GM23338 (cell line): ENCODE measurements around the gene PARD3.
"Not testable (repeated sequence)": the region's sequence is repeated elsewhere in the genome, so short reads cannot be mapped to it uniquely, and the experiment has no call there.

Experiments
- CTCF ChIP-seq, 2 experiments: fragments of 200-600 bp in 1 of 2; sonication (generic) in 1 of 2; conservative IDR thresholded peaks; 2 replicates each; pipeline versions ENCODE4 v1.5.1 to v1.6.1; 2016 to 2017; ENCODE audit warnings: antibody characterized with exemption in 2 of 2, low read depth in 2 of 2, mild to moderate bottlenecking in 2 of 2, moderate library complexity in 1 of 2
- ETS1 ChIP-seq: IDR thresholded peaks from 2 replicates; pipeline ENCODE4 v1.6.1; 2016; ENCODE audit warnings: antibody characterized with exemption
- EZH2 ChIP-seq: fragments of 200-600 bp; sonication (generic); IDR thresholded peaks from one replicate; pipeline ENCODE4 v1.8.0; 2017; ENCODE audit warnings: antibody characterized with exemption, mild to moderate bottlenecking, low read depth; ENCODE audit not compliant: unreplicated experiment
- EZH2phosphoT487 ChIP-seq: fragments of 200-600 bp; sonication (generic); IDR thresholded peaks from one replicate; pipeline ENCODE4 v1.8.1; 2018; ENCODE audit warnings: antibody characterized with exemption; ENCODE audit not compliant: unreplicated experiment
- JUNB ChIP-seq: IDR thresholded peaks from one replicate; pipeline ENCODE4 v1.6.1; 2016; ENCODE audit warnings: antibody characterized with exemption; ENCODE audit not compliant: unreplicated experiment
- POLR2AphosphoS5 ChIP-seq: IDR thresholded peaks from 2 replicates; pipeline ENCODE4 v1.6.1; 2016; ENCODE audit warnings: antibody characterized with exemption, low read depth
- REST ChIP-seq: IDR thresholded peaks from one replicate; pipeline ENCODE4 v1.6.1; 2018; ENCODE audit warnings: antibody characterized with exemption; ENCODE audit not compliant: unreplicated experiment
- ZNF331 ChIP-seq: fragments of 250-450 bp; sonication (Bioruptor Pico); IDR thresholded peaks from 2 replicates; pipeline ENCODE4 v1.5.0; 2020; ENCODE audit warnings: low read depth, mild to moderate bottlenecking, moderate library complexity

DNA sequence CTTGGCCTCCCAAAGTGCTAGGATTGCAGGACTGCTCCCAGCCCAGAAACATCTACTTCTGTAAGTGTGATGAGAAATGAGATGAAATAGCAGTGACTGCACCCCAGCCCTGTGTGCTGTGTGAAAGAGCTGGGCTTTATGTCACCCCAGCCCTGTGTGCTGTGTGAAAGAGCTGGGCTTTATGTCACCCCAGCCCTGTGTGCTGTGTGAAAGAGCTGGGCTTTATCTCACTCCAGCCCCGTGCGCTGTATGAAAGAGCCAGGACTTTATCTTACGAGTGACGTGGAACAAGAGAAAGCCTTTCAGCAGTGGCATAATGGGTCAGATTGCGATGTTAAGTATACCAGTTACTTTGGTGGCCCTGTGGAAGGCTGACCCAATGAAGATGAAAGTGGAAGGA lies 28.4 kb upstream of the PARD3 start:
- TF ChIP-seq EZH2phosphoT487; CTCF (conservative IDR thresholded peaks at IDR 0.05; ENCODE audit: low read depth in 2 of 2); ZNF331 (CRISPR knock-in tag); EZH2; POLR2AphosphoS5; REST; JUNB; ETS1: not testable (repeated sequence)
